Glutamatergic neuron (in vitro differentiated cells): ENCODE measurements around the gene ARHGAP40. TPM values are rescaled to one million over a fixed set of nuclear protein-coding genes. Genes with fewer than 3 reads are reported as not detected.

Source experiments
- DNase-seq: peaks from one replicate; pipeline ENCODE4 v3.0.0; 2022
- H3K27ac Mint-ChIP-seq: one replicate; pipeline ENCODE4 v1.8.0; 2020; ENCODE audit warnings: mild to moderate bottlenecking, mixed read lengths, inconsistent platforms; ENCODE audit not compliant: unreplicated experiment
- H3K27me3 Mint-ChIP-seq: one replicate; pipeline ENCODE4 v1.8.0; 2020; ENCODE audit warnings: mild to moderate bottlenecking, moderate library complexity, mixed read lengths, inconsistent platforms; ENCODE audit not compliant: unreplicated experiment
- H3K36me3 Mint-ChIP-seq: one replicate; pipeline ENCODE4 v1.8.0; 2020; ENCODE audit warnings: mild to moderate bottlenecking, mixed read lengths, inconsistent platforms; ENCODE audit not compliant: unreplicated experiment
- H3K4me1 Mint-ChIP-seq: one replicate; pipeline ENCODE4 v1.8.0; 2020; ENCODE audit warnings: mild to moderate bottlenecking, low read depth, mixed read lengths, inconsistent platforms; ENCODE audit not compliant: unreplicated experiment
- H3K4me3 Mint-ChIP-seq: one replicate; pipeline ENCODE4 v1.8.0; 2020; ENCODE audit warnings: mild to moderate bottlenecking, mixed read lengths, inconsistent platforms; ENCODE audit not compliant: unreplicated experiment
- H3K9me3 Mint-ChIP-seq: one replicate; pipeline ENCODE4 v1.8.0; 2020; ENCODE audit warnings: mild to moderate bottlenecking, moderate library complexity, mixed read lengths, inconsistent platforms; ENCODE audit not compliant: unreplicated experiment
- total RNA-seq: library from RNA; stranded (reverse); fragmentation: NEBNext Ultra II Directional; extraction: Animal tissue kit (Norgen Biotek cat#: 25700); gene quantifications from one replicate; pipeline ENCODE4 v1.2.1, GENCODE V29; 2021; ENCODE audit not compliant: unreplicated experiment
- TF ChIP-seq, protein P1 (sequence below): fragments of 200-600 bp; sonication (generic); IDR thresholded peaks from one replicate; pipeline ENCODE4 v1.5.0; 2021; ENCODE audit not compliant: partially characterized antibody, unreplicated experiment

ARHGAP40 gene
- total RNA-seq, 1 donor from 2014 or later = not detected

DNA sequence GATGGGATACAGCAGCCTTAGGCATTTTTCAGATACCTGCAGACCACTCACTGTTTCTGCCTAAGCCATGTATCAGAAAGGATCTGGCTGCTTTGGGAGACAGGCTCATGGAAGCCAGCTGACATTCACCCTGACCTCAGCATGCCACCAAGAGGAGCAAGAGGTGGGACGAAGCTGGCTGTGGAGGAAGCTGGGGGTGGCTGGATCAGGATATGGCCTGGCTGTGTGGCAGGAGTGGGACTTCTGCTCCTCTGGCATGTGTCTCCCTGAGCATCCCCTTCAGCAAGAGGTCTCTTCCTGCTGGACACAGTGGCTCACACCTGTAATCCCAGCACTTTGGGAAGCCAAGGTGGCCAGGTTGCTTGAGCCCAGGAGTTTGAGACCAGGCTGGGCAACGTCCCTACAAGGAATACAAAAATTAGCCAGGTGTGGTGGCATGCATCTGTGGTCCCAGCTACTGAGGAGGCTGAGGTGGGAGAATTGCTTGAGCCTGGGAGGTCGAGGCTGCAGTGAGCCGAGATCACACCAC lies 19.7 kb upstream of the ARHGAP40 start:
- H3K9me3 Mint-ChIP-seq = peaks cover 2% of the 10 kb centered on the region
- H3K36me3 Mint-ChIP-seq = no peaks in the 10 kb centered on the region
- no peak overlapping the region for H3K27ac Mint-ChIP-seq
- no peak overlapping the region for H3K4me3 Mint-ChIP-seq
- no peaks in the 10 kb centered on the region for H3K27me3 Mint-ChIP-seq
- DNase-seq = no peak
- H3K4me1 Mint-ChIP-seq = peaks cover 14% of the 10 kb centered on the region
- TF ChIP-seq, protein P1, sequence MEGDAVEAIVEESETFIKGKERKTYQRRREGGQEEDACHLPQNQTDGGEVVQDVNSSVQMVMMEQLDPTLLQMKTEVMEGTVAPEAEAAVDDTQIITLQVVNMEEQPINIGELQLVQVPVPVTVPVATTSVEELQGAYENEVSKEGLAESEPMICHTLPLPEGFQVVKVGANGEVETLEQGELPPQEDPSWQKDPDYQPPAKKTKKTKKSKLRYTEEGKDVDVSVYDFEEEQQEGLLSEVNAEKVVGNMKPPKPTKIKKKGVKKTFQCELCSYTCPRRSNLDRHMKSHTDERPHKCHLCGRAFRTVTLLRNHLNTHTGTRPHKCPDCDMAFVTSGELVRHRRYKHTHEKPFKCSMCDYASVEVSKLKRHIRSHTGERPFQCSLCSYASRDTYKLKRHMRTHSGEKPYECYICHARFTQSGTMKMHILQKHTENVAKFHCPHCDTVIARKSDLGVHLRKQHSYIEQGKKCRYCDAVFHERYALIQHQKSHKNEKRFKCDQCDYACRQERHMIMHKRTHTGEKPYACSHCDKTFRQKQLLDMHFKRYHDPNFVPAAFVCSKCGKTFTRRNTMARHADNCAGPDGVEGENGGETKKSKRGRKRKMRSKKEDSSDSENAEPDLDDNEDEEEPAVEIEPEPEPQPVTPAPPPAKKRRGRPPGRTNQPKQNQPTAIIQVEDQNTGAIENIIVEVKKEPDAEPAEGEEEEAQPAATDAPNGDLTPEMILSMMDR = no peak

DNA sequence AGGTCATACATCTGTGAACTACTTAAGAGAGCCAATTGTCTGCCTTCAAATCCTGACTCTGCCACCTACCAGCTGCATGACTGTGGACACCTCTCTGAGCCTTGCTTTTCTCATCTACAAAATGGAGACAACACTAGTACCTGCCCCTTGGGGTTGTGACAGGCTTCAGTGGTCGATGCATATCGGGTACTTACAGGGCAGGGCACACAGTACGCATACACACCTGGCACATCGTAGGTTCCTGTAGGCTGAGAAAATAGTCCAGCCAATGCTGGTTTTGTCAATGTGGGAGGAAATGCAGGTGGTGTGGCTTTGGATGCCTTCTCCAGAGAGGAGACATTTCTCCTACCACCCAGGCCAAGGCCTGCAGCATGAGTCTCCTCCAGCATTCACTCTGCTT lies 18.3 kb upstream of the ARHGAP40 start:
- H3K9me3 Mint-ChIP-seq = peaks cover 2% of the 10 kb centered on the region
- no peaks in the 10 kb centered on the region for H3K36me3 Mint-ChIP-seq
- peaks cover 13% of the 10 kb centered on the region for H3K4me1 Mint-ChIP-seq
- H3K27me3 Mint-ChIP-seq = peaks cover 3% of the 10 kb centered on the region
- DNase-seq = no peak
- no peak overlapping the region for H3K4me3 Mint-ChIP-seq
- TF ChIP-seq, protein P1 = no peak
- no peak overlapping the region for H3K27ac Mint-ChIP-seq

DNA sequence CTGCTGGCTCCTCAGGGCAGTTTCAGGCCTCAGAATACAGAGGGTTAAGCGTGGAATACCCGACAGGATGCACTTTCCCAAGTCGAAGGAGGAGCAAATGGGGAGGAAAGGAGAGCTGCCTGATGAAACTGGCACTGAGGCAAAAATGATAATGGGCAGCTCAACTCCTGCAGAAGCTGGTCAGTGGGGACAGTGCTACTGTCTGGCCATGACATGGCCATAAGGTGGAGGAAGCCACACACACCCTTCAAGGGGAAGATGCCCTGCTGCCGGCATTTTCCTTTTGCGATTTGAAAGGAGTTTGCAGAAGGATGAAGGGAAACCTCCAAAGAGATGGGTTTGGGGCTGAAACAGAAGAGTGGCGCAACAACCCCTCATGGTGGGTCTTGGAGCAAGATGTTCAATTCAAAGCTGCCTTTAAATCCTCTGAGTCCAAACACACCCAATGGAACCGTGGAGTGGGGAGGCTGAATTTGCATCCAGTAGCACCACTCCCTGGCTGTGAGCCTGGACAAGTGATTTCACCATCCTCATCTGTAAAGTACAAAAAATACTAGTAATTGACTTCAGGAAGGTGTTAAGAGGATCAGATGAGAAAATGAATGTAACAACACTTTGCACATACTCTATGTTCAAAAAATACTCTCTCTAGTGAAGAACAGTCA lies 17.4 kb upstream of the ARHGAP40 start:
- no peak for DNase-seq
- H3K27ac Mint-ChIP-seq = no peak overlapping the region
- H3K27me3 Mint-ChIP-seq = peaks cover 3% of the 10 kb centered on the region
- no peak overlapping the region for H3K4me3 Mint-ChIP-seq
- TF ChIP-seq, protein P1 = no peak
- peaks cover 2% of the 10 kb centered on the region for H3K9me3 Mint-ChIP-seq
- peaks cover 11% of the 10 kb centered on the region for H3K4me1 Mint-ChIP-seq
- H3K36me3 Mint-ChIP-seq = no peaks in the 10 kb centered on the region

DNA sequence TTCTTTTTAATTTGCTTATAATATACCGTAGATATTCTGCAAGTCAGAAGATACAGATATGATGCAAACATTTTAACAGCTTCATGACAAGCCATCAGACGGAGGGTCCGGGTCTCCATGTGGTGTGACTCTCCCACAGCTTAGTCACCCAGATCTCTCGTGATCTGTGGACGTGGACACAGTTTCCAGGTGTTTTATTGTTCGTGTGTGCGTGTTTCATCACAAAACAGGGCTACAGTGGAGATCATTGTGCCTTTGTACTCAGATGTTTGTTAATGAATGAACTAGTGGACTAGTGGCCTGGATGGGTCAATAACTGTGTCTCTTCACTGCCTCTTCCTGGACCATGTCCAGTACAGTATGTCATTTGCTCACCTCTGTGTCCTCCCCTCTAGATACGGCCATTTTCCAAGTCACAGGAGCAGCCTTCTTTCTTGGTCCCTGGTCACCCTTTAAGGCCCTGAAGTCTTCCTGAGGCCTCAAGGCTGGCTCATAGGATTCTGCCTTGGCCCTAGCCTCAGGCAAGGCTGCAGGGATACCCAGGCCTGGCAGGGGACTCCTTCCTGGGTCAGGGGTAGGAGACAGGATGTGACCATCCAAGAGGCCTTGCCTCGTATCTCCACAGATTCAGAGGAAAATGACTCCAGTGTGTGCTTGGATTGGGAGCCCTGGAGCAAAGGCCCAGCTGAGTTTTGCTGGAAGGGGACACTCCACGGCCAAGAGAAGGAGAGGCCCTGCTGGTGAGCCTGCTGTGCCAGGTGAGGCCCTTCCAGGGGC lies 16.0 kb upstream of the ARHGAP40 start:
- TF ChIP-seq, protein P1 = no peak
- DNase-seq = no peak
- Mint-ChIP-seq H3K9me3 (peaks cover 2% of the 10 kb centered on the region), H3K27ac (no peak overlapping the region), H3K4me1 (peaks cover 4% of the 10 kb centered on the region), H3K4me3 (no peak overlapping the region), H3K27me3 (peaks cover 3% of the 10 kb centered on the region), H3K36me3 (no peaks in the 10 kb centered on the region)

DNA sequence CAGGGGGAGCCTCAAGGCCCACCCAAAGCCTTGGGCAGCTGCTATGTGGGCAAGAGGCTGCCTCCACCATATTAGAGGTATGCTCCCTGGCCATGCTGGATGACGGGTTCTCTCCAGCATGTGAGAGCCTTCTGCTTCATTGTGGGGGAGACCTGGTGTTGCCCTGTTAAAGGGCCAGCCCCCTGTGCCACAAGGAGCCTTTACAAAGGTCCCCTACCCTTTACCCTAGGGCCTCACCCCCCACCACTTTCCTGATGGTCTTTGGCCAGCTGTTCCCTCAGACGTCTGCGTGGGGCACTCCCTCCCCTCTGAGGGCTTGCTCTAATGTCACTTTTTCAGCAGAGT lies 15.5 kb upstream of the ARHGAP40 start:
- H3K4me3 Mint-ChIP-seq = no peak overlapping the region

More for the DNA sequence above, 15.5 kb upstream of the ARHGAP40 start:
- H3K9me3 Mint-ChIP-seq = peaks cover 2% of the 10 kb centered on the region
- no peak for DNase-seq
- H3K27ac Mint-ChIP-seq = no peak overlapping the region
- H3K4me1 Mint-ChIP-seq = peaks cover 2% of the 10 kb centered on the region
- no peaks in the 10 kb centered on the region for H3K36me3 Mint-ChIP-seq
- TF ChIP-seq, protein P1 = no peak
- H3K27me3 Mint-ChIP-seq = peaks cover 3% of the 10 kb centered on the region
